Heart right ventricle (tissue), 16 donors: ENCODE results near the gene MED14. TPM values are rescaled to one million over a fixed set of nuclear protein-coding genes. Genes with fewer than 3 reads are reported as not detected.
A peak's percentile ranks its signal among the peaks of the same experiment; 100 is the strongest.
"Not testable (repeated sequence)": the region's sequence is repeated elsewhere in the genome, so short reads cannot be mapped to it uniquely, and the experiment has no call there.

ENCODE experiments used
- ATAC-seq, 8 donors: fragments of 200-7000 bp; cut with Tn5 transposase; one replicate each; pipeline ENCODE4 v1.9.1; 2020; ENCODE audit warnings: mild to moderate bottlenecking in 8 of 8, moderate library complexity in 8 of 8, moderate number of reproducible peaks in 1 of 8
- DNase-seq, 2 donors: peaks; one replicate each; pipeline ENCODE4 v3.0.0-alpha.2; 2020
- H3K27ac ChIP-seq, 10 donors: fragments of 200-600 bp; sonication (generic) in 2 of 10; one replicate each; pipeline versions ENCODE4 v1.5.0 to v1.8.0; 2020 to 2022; ENCODE audit warnings: mild to moderate bottlenecking in 3 of 10
- H3K27me3 ChIP-seq, 7 donors: fragments of 200-600 bp; one replicate each; pipeline ENCODE4 v1.8.0; 2021 to 2022; ENCODE audit warnings: mild to moderate bottlenecking in 2 of 7
- H3K36me3 ChIP-seq, 9 donors: fragments of 200-600 bp; sonication (generic) in 1 of 9; one replicate each; pipeline versions ENCODE4 v1.5.0 to v1.8.0; 2020 to 2022; ENCODE audit warnings: mild to moderate bottlenecking in 2 of 9
- H3K4me1 ChIP-seq, 9 donors: fragments of 200-600 bp; sonication (generic) in 1 of 9; one replicate each; pipeline versions ENCODE4 v1.5.0 to v1.8.0; 2020 to 2022; ENCODE audit warnings: mild to moderate bottlenecking in 4 of 9
- H3K4me3 ChIP-seq, 10 donors: fragments of 200-600 bp; sonication (generic) in 2 of 10; one replicate each; pipeline versions ENCODE4 v1.5.0 to v1.8.0; 2020 to 2022; ENCODE audit warnings: mild to moderate bottlenecking in 7 of 10, moderate library complexity in 2 of 10
- H3K9me3 ChIP-seq, 11 donors: fragments of 200-600 bp in 10 of 11; sonication (generic) in 2 of 11; one replicate each; pipeline versions ENCODE4 v1.5.0 to v1.8.0; 2013 to 2022; ENCODE audit warnings: mild to moderate bottlenecking in 2 of 11, control low read depth in 1 of 11, moderate library complexity in 1 of 11
- CTCF ChIP-seq, 9 donors: fragments of 200-600 bp; sonication (generic) in 2 of 9; IDR thresholded peaks; one replicate each; pipeline versions ENCODE4 v1.5.0 to v1.8.0; 2021 to 2022; ENCODE audit warnings: antibody characterized with exemption in 9 of 9, mild to moderate bottlenecking in 5 of 9, moderate library complexity in 1 of 9
- WGBS, 2 donors: extraction: QIAGEN DNeasy Blood & Tissue Kit; methylation state at CpG; one replicate each; pipeline ENCODE4 v1.1.7; 2013; ENCODE audit warnings: inconsistent platforms in 1 of 2; 5-methylcytosine and 5-hydroxymethylcytosine counted together
- intact Hi-C, 10 donors: fragments of 100-400 bp; cut with DNase I; formaldehyde crosslinking; loops; one replicate each; pipeline versions ENCODE4 v1.11.1 to v1.14.2; 2022
- long read RNA-seq, 3 donors: library from polyadenylated mRNA; unstranded; transcript quantifications; one replicate each; pipeline ENCODE4 v2.0.0, GENCODE V29; 2020 to 2021
- polyA plus RNA-seq, 2 donors: library from polyadenylated mRNA; stranded (reverse); fragments of 200-250 nt; gene quantifications; one replicate each; pipeline ENCODE4 v1.2.3, GENCODE V29; 2013
- total RNA-seq, 10 donors: library from RNA; stranded (reverse); fragmentation: NEBNext Ultra II Directional in 3 of 10; extraction: Animal tissue kit (Norgen Biotek cat#: 25700) in 3 of 10; gene quantifications; one replicate each; pipeline versions ENCODE4 v1.2.1 to v1.2.4, GENCODE V29; 2021 to 2023
- donor health status: Arrhythmogenic right ventricular cardiomyopathy.
- donor health status: ischemic (EF 13 %, LVEDD 7.1; RV severe dilation, severe dysfunction).
- donor health status: healthy with polysubstance abuse.
- donor health status: DM: no; HTN: yes; CAD: no.
- donor health status: DM: no; HTN: no; CAD: no.
- donor health status: ischemic (EF 25% LVEDD 6.9; RV normal size, moderate dysfunction).
- donor health status: ischemic (EF 25% LVEDD 5.7; RV mildly dilated, moderate dysfunction).
- donor health status: healthy.
- donor health status: DM: yes; HTN: yes; CAD: no.
- donor health status: Ischemic cardiomyopathy.
- donor health status: ischemic (EF 35%, LVEDD 5.7; RV mildly dilated, moderate dysfunction).
- donor health status: nonischemic (EF 11% LVEDD 7.7; RV severe dilation, severe dysfunction).
- donor health status: DM: yes; HTN: yes; CAD: no.
- donor health status: PGD.
- donor health status: ischemic (EF 29% LVEDD 5.4; RV normal size, mild dysfunction).
- donor health status: nonischemic (EF 23%, LVEDD 6.1; RV moderate dilation, normal function).

Gene MED14
- total RNA-seq (10 to 100 TPM; 23.9 to 44.9 (median 36.1) TPM), polyA plus RNA-seq (10 to 100 TPM in 1 of 2 donors, 1 to 10 TPM in 1; 7.1 to 10.7 TPM)
- long read RNA-seq, donor 1, partial matches to known transcripts: 5 of 5 reads
- long read RNA-seq, donor 1, other reads (novel, unspliced or antisense): 0 of 5 reads
- long read RNA-seq, donor 2, partial matches to known transcripts: 8 of 9 reads
- long read RNA-seq, donor 2, other reads (novel, unspliced or antisense): 1 of 9 reads
- long read RNA-seq, donor 3, partial matches to known transcripts: 5 of 6 reads
- long read RNA-seq, donor 3, other reads (novel, unspliced or antisense): 1 of 6 reads

GRCh38 chrX:40735325-40736169, at the start of gene MED14:
Gene MED14 (minus strand): TSS chrX:40735542. CDS start chrX:40735412, 130 bp downstream.
- TF ChIP-seq CTCF (IDR thresholded peaks at IDR 0.05): peak in 8 of 9 donors; percentile 31 to 62 (median 50)
- ATAC-seq (peak; percentile 96 to 99 (median 99)), DNase-seq (peak; percentile 84 to 87)
- intact Hi-C loops: loop anchor here in 2 of 10 donors (2.0 to 10.0 kb wide), 2 partner anchors 19 to 49 kb away; no protein-coding TSS in a partner anchor
- no peaks in the 10 kb centered on the region for H3K9me3 ChIP-seq
- 0% methylated on average over 77 to 78 of the region's 88 CpGs for WGBS, 2 donors
- H3K27me3 ChIP-seq: peaks cover 0 to 85% (median 0%) of the 10 kb centered on the region in 7 donors
- H3K4me1 ChIP-seq: peaks cover 0 to 39% (median 22%) of the 10 kb centered on the region in 9 donors
- no peaks in the 10 kb centered on the region for H3K36me3 ChIP-seq
- peak within 1 kb of the TSS; percentile 65 to 88 (median 74) for H3K4me3 ChIP-seq
- H3K27ac ChIP-seq: peak within 1 kb of the TSS; percentile 91 to 99 (median 96)

- peaks cover 0 to 75% (median 0%) of the 10 kb centered on the region in 7 donors for H3K27me3 ChIP-seq
- 83 to 94% methylated on average over 4 of the region's 4 CpGs for WGBS, 2 donors
Measured at GRCh38 chrX:40784516-40785151, 49.3 kb upstream of the MED14 start.

GRCh38 chrX:40782644-40783259, 47.4 kb upstream of the MED14 start:
- not testable (repeated sequence) for ATAC-seq, H3K36me3 ChIP-seq, H3K27ac ChIP-seq, H3K4me1 ChIP-seq, DNase-seq, H3K4me3 ChIP-seq, H3K9me3 ChIP-seq
- WGBS, 2 donors: 77 to 83% methylated on average over 11 of the region's 11 CpGs
- H3K27me3 ChIP-seq: peaks cover 0 to 84% (median 0%) of the 10 kb centered on the region in 7 donors
- intact Hi-C loops: loop anchor here in 1 of 10 donors (10.0 kb wide), 1 partner anchor 48 kb away; the partner anchor contains the start of gene MED14

More at GRCh38 chrX:40784516-40785151, 49.3 kb upstream of the MED14 start:
- no peaks in the 10 kb centered on the region for H3K4me1 ChIP-seq
- DNase-seq (no peak), ATAC-seq (no peak)
- no peaks in the 10 kb centered on the region for H3K36me3 ChIP-seq
- intact Hi-C loops: loop anchor here in 1 of 10 donors (10.0 kb wide), 1 partner anchor 50 kb away; the partner anchor contains the start of gene MED14
- no peak overlapping the region for H3K4me3 ChIP-seq
- TF ChIP-seq CTCF (IDR thresholded peaks at IDR 0.05): no peak
- no peak overlapping the region for H3K27ac ChIP-seq
- H3K9me3 ChIP-seq: no peaks in the 10 kb centered on the region

- intact Hi-C loops: loop anchor here in 1 of 10 donors (10.0 kb wide), 1 partner anchor 46 kb away; the partner anchor contains the start of gene MED14
- TF ChIP-seq CTCF (IDR thresholded peaks at IDR 0.05): no peak
- H3K36me3 ChIP-seq: no peaks in the 10 kb centered on the region
- DNase-seq: no peak
- H3K27me3 ChIP-seq: peaks cover 0 to 85% (median 0%) of the 10 kb centered on the region in 7 donors
- ATAC-seq: no peak
- peaks cover 0 to 2% (median 0%) of the 10 kb centered on the region in 9 donors for H3K4me1 ChIP-seq
- WGBS, 2 donors: 70 to 78% methylated on average over 2 of the region's 2 CpGs
- no peaks in the 10 kb centered on the region for H3K9me3 ChIP-seq
- no peak overlapping the region for H3K4me3 ChIP-seq
- no peak overlapping the region for H3K27ac ChIP-seq
Measured at GRCh38 chrX:40780951-40781350, 45.6 kb upstream of the MED14 start.
